ENCODE data around the gene GALNTL6.

The GALNTL6 gene

DNA sequence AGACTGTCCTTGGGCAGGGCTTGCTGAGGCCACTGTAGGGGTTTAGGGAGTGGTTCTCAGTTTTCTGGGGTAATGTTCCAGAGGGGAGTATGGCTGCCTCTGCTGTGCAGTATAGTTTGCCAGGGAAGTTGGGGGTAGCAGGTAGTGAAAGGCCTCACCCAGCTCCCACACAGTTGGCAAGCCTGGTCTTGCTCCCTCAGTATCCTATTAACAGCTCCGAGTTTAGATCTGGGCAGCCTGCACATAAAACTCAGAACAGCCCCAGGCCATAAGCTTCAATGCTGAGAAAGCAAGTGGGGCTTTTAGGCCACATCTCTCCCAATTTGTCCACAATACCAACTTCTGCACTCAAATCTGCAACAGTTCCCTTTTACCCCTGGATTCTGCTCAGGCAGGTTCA lies 205.2 kb downstream of the GALNTL6 start:
- no peak for DNase-seq (ENCODE audit: low spot score)
- in situ Hi-C loops (cut with MboI; ENCODE audit: low sequenced_read_pairs, unreplicated experiment): no loop called here
- TF ChIP-seq, protein P1, sequence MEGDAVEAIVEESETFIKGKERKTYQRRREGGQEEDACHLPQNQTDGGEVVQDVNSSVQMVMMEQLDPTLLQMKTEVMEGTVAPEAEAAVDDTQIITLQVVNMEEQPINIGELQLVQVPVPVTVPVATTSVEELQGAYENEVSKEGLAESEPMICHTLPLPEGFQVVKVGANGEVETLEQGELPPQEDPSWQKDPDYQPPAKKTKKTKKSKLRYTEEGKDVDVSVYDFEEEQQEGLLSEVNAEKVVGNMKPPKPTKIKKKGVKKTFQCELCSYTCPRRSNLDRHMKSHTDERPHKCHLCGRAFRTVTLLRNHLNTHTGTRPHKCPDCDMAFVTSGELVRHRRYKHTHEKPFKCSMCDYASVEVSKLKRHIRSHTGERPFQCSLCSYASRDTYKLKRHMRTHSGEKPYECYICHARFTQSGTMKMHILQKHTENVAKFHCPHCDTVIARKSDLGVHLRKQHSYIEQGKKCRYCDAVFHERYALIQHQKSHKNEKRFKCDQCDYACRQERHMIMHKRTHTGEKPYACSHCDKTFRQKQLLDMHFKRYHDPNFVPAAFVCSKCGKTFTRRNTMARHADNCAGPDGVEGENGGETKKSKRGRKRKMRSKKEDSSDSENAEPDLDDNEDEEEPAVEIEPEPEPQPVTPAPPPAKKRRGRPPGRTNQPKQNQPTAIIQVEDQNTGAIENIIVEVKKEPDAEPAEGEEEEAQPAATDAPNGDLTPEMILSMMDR (IDR thresholded peaks at IDR 0.05; ENCODE audit: borderline replicate concordance, control extremely low read depth, extremely low read depth, insufficient read depth, missing control alignments): no peak

DNA sequence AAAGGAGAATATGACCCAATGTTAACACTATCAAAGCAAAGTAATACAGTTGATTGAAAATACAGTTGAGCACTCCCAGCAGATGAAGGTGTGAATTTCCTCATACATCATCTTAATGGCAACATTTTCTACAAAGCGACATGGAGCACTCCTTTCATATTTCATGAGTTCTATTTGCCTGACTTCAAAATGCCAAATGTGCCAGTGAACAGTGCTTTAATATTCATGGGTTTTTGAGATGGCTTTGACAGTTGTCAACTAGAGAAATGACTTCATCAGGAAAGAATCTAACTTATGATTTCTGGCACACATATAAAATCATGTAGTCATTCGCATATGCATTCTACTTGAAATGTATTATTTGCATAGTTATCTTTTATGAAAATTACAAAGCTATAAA lies 222.4 kb downstream of the GALNTL6 start:
- in situ Hi-C loops (cut with MboI; ENCODE audit: low sequenced_read_pairs, unreplicated experiment): no loop called here
- no peak for DNase-seq (ENCODE audit: low spot score)
- TF ChIP-seq, protein P1 (IDR thresholded peaks at IDR 0.05; ENCODE audit: borderline replicate concordance, control extremely low read depth, extremely low read depth, insufficient read depth, missing control alignments): no peak

GRCh38 chr4:172040766-172041165 lies 227.6 kb downstream of the GALNTL6 start:
- TF ChIP-seq, protein P1 (IDR thresholded peaks at IDR 0.05; ENCODE audit: borderline replicate concordance, control extremely low read depth, extremely low read depth, insufficient read depth, missing control alignments): no peak
- in situ Hi-C loops (cut with MboI; ENCODE audit: low sequenced_read_pairs, unreplicated experiment): no loop called here
- DNase-seq (ENCODE audit: low spot score): no peak

GRCh38 chr4:172042714-172043114 lies 229.5 kb downstream of the GALNTL6 start:
- TF ChIP-seq, protein P1 (IDR thresholded peaks at IDR 0.05; ENCODE audit: borderline replicate concordance, control extremely low read depth, extremely low read depth, insufficient read depth, missing control alignments): no peak
- in situ Hi-C loops (cut with MboI; ENCODE audit: low sequenced_read_pairs, unreplicated experiment): no loop called here
- no peak for DNase-seq (ENCODE audit: low spot score)

- in situ Hi-C loops (cut with MboI; ENCODE audit: low sequenced_read_pairs, unreplicated experiment): no loop called here
- DNase-seq (ENCODE audit: low spot score): no peak
- TF ChIP-seq, protein P1 (IDR thresholded peaks at IDR 0.05; ENCODE audit: borderline replicate concordance, control extremely low read depth, extremely low read depth, insufficient read depth, missing control alignments): no peak
These were observed 232.8 kb downstream of the GALNTL6 start for GRCh38 chr4:172045981-172046380.

GRCh38 chr4:172048666-172049065 lies 235.5 kb downstream of the GALNTL6 start:
- in situ Hi-C loops (cut with MboI; ENCODE audit: low sequenced_read_pairs, unreplicated experiment): no loop called here
- DNase-seq (ENCODE audit: low spot score): no peak
- TF ChIP-seq, protein P1 (IDR thresholded peaks at IDR 0.05; ENCODE audit: borderline replicate concordance, control extremely low read depth, extremely low read depth, insufficient read depth, missing control alignments): no peak

DNA sequence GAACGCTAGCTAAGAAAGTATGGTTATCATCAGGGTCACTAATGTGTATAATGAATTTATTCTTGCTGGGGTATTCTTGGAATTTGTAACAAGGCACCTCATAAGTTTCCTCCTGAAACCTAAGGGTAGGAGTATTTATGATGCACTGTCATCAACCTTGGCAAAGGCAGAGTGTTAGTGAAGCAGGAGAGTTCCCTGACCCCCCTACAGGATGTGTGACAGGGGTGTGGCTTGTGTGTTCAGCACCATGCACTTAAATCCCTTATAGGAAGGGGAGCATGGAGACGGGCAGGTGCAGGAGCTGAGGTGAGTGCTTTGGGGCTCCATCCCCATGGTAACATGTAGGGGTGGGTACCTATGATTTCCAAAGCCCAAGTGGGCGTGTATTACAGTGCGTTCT lies 237.7 kb downstream of the GALNTL6 start:
- DNase-seq (ENCODE audit: low spot score): no peak
- in situ Hi-C loops (cut with MboI; ENCODE audit: low sequenced_read_pairs, unreplicated experiment): no loop called here
- TF ChIP-seq, protein P1 (IDR thresholded peaks at IDR 0.05; ENCODE audit: borderline replicate concordance, control extremely low read depth, extremely low read depth, insufficient read depth, missing control alignments): no peak

Measured in GM13976 (cell line).